Ascending aorta (tissue), 2 donors: ENCODE measurements around the gene KIF20B. TPM values are rescaled to one million over a fixed set of nuclear protein-coding genes. Genes with fewer than 3 reads are reported as not detected.
A peak's percentile ranks its signal among the peaks of the same experiment; 100 is the strongest.

ENCODE experiments used
- DNase-seq, 2 donors: peaks; one replicate each; pipeline ENCODE4 v3.0.0-alpha.2; 2019; ENCODE audit warnings: low spot score in 2 of 2
- H3K27ac ChIP-seq, 2 donors: fragments of 200-600 bp; sonication (generic); one replicate each; pipeline ENCODE4 v1.5.1; 2016 to 2017; ENCODE audit warnings: mild to moderate bottlenecking in 1 of 2
- H3K27me3 ChIP-seq: fragments of 200-600 bp; sonication (generic); one replicate; pipeline ENCODE4 v1.5.1; 2017
- H3K36me3 ChIP-seq, 2 donors: fragments of 200-600 bp; sonication (generic); one replicate each; pipeline ENCODE4 v1.5.1; 2016
- H3K4me1 ChIP-seq, 2 donors: fragments of 200-600 bp; sonication (generic); one replicate each; pipeline ENCODE4 v1.5.1; 2016 to 2017; ENCODE audit warnings: mild to moderate bottlenecking in 1 of 2
- H3K4me3 ChIP-seq, 2 donors: fragments of 200-600 bp; sonication (generic); one replicate each; pipeline ENCODE4 v1.5.1; 2016 to 2017; ENCODE audit warnings: mild to moderate bottlenecking in 1 of 2
- H3K9me3 ChIP-seq, 2 donors: fragments of 200-600 bp; sonication (generic); one replicate each; pipeline ENCODE4 v1.5.1; 2016
- CTCF ChIP-seq, 3 experiments: fragments of 200-600 bp in 2 of 3; fragments of 450-650 bp in 1 of 3; sonication (generic) in 2 of 3; IDR thresholded peaks; one replicate each; pipeline ENCODE4 v1.5.1; 2016 to 2019; ENCODE audit warnings: antibody characterized with exemption in 3 of 3, mild to moderate bottlenecking in 1 of 3, moderate library complexity in 1 of 3
- intact Hi-C: fragments of 100-400 bp; cut with DNase I; formaldehyde crosslinking; loops from one replicate; pipeline ENCODE4 v1.15.1; 2023
- total RNA-seq: library from RNA; depleted of rRNA; stranded (reverse); fragments of >200 nt; gene quantifications from one replicate; pipeline ENCODE4 v1.1.0, GENCODE V29; 2016

Gene KIF20B
- total RNA-seq, 1 donor from 2014 or later = 2.4 TPM

- Histone ChIP-seq H3K4me1 (no peaks in the 10 kb centered on the region), H3K27me3 (no peaks in the 10 kb centered on the region), H3K9me3 (no peaks in the 10 kb centered on the region), H3K4me3 (no peak overlapping the region), H3K36me3 (no peaks in the 10 kb centered on the region), H3K27ac (no peak overlapping the region)
- DNase-seq = no peak
- TF ChIP-seq CTCF (IDR thresholded peaks at IDR 0.05) = peak; percentile 66 to 80 (median 77)
- intact Hi-C loops = loop anchor here (1.0 to 5.0 kb wide), 3 partner anchors 799 to 1077 kb away; partner anchors contain the start of gene RPP30
Observed at GRCh38 chr10:89793649-89794254, 92.4 kb downstream of the KIF20B start.

GRCh38 chr10:89795840-89796239, 94.5 kb downstream of the KIF20B start:
- no peak for TF ChIP-seq CTCF (IDR thresholded peaks at IDR 0.05)
- intact Hi-C loops = loop anchor here (2.0 kb wide), 1 partner anchor 1075 kb away; the partner anchor contains the start of gene RPP30
- H3K9me3 ChIP-seq = no peaks in the 10 kb centered on the region

GRCh38 chr10:89798092-89798491, 96.7 kb downstream of the KIF20B start:
- Histone ChIP-seq H3K27me3 (no peaks in the 10 kb centered on the region), H3K9me3 (no peaks in the 10 kb centered on the region), H3K27ac (no peak overlapping the region), H3K36me3 (no peaks in the 10 kb centered on the region), H3K4me3 (no peak overlapping the region), H3K4me1 (no peaks in the 10 kb centered on the region)
- no peak for DNase-seq
- TF ChIP-seq CTCF (IDR thresholded peaks at IDR 0.05) = no peak
- intact Hi-C loops = no loop called here

More at GRCh38 chr10:89795840-89796239, 94.5 kb downstream of the KIF20B start:
- H3K4me1 ChIP-seq = no peaks in the 10 kb centered on the region
- H3K27ac ChIP-seq = no peak overlapping the region
- no peak for DNase-seq
- H3K27me3 ChIP-seq = no peaks in the 10 kb centered on the region
- H3K4me3 ChIP-seq = no peak overlapping the region
- no peaks in the 10 kb centered on the region for H3K36me3 ChIP-seq

GRCh38 chr10:89799573-89799972, 98.2 kb downstream of the KIF20B start:
- no peak overlapping the region for H3K4me3 ChIP-seq
- TF ChIP-seq CTCF (IDR thresholded peaks at IDR 0.05) = no peak
- H3K36me3 ChIP-seq = no peaks in the 10 kb centered on the region
- no peak for DNase-seq
- no peaks in the 10 kb centered on the region for H3K27me3 ChIP-seq
- no peaks in the 10 kb centered on the region for H3K4me1 ChIP-seq
- no peaks in the 10 kb centered on the region for H3K9me3 ChIP-seq
- H3K27ac ChIP-seq = no peak overlapping the region
- intact Hi-C loops = no loop called here

- H3K9me3 ChIP-seq = no peaks in the 10 kb centered on the region
- H3K27me3 ChIP-seq = no peaks in the 10 kb centered on the region
- no peaks in the 10 kb centered on the region for H3K4me1 ChIP-seq
- no peak for TF ChIP-seq CTCF (IDR thresholded peaks at IDR 0.05)
- no peak overlapping the region for H3K4me3 ChIP-seq
- intact Hi-C loops = no loop called here
- no peak for DNase-seq
- H3K36me3 ChIP-seq = no peaks in the 10 kb centered on the region
- H3K27ac ChIP-seq = no peak overlapping the region
Observed at GRCh38 chr10:89805599-89806013, 104.2 kb downstream of the KIF20B start.
